HG03469 (cell line): ENCODE measurements around the gene NPEPPS.
"Not testable (repeated sequence)": the region's sequence is repeated elsewhere in the genome, so short reads cannot be mapped to it uniquely, and the experiment has no call there.

Source experiments
- ATAC-seq: cut with Tn5 transposase; IDR thresholded peaks from one replicate; pipeline ENCODE4 v1.9.1; 2021; ENCODE audit warnings: mild to moderate bottlenecking, moderate library complexity, moderate number of reproducible peaks; ENCODE audit not compliant: unreplicated experiment

NPEPPS gene

DNA sequence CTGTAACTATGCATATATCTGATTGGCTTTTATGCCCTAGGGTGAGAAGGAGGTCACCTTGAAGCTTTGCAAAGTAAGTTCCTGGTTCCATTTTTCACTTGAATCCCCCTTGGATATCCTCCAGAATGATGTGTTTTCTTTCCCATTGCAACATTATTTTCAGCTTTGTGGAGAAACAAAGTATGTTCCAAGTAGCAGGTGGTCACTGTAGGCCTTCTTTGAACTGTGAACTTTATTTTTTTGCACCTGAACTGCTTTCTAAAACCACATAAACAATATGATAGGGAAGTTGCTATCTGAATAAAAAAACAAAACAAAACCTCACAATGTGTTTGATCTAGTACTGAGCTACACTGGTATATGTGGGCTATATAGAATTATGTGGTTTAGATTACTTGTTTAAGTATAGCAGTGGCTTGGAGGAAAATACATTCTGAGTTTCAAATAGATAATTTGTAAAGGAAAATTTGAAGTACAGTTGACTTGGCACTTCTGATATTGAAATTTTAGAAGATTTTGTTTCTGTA, 29.7 kb downstream of the NPEPPS start:
- not testable (repeated sequence) for ATAC-seq

DNA sequence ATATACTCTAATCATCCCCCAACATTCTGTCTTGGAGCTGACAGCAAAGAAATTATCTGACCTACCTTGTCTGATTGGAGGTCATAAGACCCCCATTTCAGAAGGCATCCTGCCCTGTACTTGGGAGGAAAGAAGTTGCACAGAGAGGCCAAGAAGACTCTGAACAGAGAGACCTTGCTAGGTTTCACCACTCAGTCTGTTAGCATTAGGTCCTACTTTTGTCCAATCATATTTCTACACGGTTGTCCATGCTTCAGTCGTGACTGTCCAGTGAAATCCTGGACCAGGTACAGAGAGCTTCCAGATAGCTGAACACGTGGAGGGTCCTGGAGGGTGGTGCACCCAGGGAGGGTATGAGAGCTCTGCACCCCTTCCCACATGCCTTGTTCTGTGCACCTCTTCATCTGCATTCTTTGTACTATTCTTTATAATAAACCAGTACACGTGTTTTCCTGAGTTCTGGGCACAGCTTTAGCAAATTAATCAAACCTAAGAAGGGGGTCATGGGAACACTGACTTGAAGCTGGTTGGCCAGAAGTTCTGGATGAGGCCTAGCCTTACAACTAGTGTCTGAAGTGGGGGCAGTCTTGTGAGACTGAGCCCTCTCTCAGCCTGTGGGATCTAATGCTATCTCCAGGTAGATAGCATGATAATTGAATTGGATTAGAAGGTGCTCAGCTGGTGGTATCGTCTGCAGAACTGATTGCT, 30.9 kb downstream of the NPEPPS start:
- ATAC-seq, result not testable (repeated sequence)

DNA sequence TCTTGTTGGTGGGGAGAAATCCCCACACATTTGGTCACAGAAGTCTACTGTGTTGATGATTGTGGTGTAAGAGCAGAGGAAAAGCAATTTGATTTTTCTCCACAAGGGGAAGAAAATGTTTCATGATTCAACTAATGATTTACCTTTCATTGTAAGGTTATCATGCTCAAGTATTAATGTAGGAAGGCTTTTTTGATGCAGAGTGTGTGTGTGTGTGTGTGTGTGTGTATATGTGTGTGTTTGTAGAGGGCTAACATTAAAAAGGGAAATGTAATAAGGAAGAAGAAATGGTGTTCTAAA, 31.4 kb downstream of the NPEPPS start:
- ATAC-seq, result not testable (repeated sequence)

GRCh38 chr17:47567261-47567660, 36.4 kb downstream of the NPEPPS start:
- not testable (repeated sequence) for ATAC-seq

DNA sequence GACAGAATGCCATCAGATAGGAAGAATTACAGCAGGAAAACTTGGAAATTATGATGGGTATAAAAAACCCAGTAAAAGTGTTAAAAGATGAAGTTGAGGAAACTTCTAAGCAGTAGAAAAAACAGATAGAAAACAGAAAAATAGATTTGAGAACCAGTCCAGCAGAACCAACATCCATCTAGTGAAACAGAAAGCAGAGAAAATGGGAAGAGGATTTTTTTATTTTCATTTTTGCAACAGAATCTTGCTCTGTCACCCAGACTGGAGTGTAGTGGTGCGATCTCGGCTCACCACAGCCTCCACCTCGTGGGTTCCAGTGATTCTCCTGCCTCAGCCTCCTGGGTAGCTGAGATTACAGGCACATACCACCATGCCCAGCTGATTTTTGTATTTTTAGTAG, 41.7 kb downstream of the NPEPPS start:
- ATAC-seq, result not testable (repeated sequence)

DNA sequence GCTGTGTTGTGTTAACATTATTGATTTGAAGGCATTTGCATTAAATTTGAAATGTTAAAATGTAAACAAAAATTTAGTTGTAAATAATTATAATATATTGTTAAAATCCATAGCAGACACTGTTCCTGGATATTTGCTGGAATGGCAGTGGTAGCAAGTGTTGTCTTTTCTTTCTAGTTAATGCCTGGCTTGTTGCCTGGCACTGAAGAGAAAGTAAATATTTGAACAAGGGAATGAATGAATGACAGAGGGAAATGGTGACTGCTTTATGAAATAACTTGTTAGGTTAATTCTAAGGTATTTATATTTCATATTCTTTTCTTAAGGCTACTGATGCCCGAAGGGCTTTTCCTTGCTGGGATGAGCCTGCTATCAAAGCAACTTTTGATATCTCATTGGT, 51.5 kb downstream of the NPEPPS start:
- not testable (repeated sequence) for ATAC-seq

- not testable (repeated sequence) for ATAC-seq
These were observed 55.6 kb downstream of the NPEPPS start for GRCh38 chr17:47586378-47587055.

DNA sequence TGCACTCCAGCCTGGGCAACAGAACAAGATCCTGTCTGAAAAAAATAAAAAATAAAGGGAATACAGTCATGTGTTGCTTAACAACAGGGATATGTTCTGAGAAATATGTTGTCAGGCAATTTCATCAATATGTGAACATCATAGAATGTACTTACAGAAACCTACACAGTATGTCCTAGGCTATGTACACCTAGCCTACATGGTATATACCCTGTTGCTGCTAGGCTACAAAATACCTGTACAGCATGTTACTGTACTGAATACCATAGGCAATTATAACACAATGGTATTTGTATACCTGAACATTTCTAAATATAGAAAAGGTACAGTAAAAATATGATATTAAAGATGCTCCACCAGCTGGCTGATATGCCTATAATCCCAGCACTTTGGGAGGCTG, 62.6 kb downstream of the NPEPPS start:
- ATAC-seq, result not testable (repeated sequence)

GRCh38 chr17:47603830-47604597, 73.1 kb downstream of the NPEPPS start:
- ATAC-seq, result no peak

DNA sequence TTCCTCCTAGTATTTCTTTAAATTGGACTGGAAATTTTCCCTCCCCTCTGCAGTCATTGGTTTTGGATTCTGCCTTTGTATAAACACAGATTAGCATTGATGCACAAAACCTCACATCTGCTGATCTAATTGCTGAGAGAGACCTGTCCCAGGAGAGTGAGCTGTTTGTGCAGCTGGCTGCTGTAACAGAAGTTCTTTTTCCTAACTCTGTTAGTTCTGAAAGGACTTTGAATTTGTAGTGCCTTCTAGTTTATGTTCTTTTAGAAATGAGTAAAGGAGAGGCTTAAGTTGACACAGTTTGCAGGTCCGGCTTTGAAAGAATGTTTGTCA, 73.7 kb downstream of the NPEPPS start:
- ATAC-seq, result no peak

- no peak for ATAC-seq
These were observed 74.1 kb downstream of the NPEPPS start for GRCh38 chr17:47605011-47605410.

GRCh38 chr17:47607481-47607880, 76.6 kb downstream of the NPEPPS start:
- no peak for ATAC-seq

GRCh38 chr17:47611372-47612350, 80.8 kb downstream of the NPEPPS start:
- no peak for ATAC-seq

DNA sequence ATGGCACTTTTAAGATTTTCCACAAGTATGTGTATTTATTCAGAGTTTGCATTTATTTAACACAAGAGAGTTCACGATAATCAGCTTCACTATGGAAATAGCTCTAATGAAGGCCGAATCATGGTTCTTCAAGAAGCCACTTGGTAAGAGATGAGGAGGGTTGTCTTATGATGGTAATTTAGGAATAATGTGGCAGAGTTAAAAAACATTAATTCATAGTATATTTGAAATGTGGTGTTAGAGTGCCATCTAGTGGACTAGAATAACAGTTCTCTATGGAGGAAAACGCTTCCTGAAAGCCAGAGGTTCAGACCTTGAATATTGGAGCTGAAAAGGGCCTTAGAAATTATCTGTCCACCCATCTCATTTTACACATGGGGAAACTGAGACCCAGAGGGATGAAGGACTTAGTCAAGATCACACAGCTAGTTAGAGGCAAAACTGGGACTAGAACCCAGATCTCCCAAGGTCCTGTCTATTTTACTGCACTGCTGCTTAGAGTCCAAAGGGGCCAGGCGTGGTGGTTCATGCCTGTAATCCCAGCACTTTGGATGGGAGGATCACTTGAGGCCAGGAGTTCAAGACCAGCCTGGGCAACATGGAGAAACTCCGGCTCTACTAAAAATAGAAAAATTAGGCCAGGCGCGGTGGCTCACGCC, 85.0 kb downstream of the NPEPPS start:
- no peak for ATAC-seq

GRCh38 chr17:47618410-47618809, 87.5 kb downstream of the NPEPPS start:
- no peak for ATAC-seq

- no peak for ATAC-seq
These were observed 89.8 kb downstream of the NPEPPS start for GRCh38 chr17:47620503-47621245.

- ATAC-seq, result no peak
These were observed 90.6 kb downstream of the NPEPPS start for GRCh38 chr17:47621293-47622179.

GRCh38 chr17:47622180-47622549, 91.3 kb downstream of the NPEPPS start:
- ATAC-seq, result no peak

DNA sequence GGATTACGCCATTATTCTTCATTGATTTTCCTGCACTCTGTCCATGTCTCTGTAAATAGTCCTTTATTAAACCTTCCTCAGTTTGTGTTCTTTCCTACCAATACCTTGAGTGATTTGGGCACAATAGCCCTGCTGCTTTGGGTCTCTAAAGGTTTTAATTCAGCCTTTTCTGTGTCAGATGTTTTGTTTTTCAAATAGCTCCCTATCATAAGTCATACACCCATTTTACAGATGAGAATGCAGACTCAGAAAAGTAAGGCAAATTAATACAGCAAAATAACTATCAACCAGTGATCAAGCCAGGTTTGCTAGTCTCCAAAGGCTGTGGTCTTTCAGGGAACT, 93.8 kb downstream of the NPEPPS start:
- no peak for ATAC-seq
